Kidney (tissue), 14 donors: ENCODE results near the gene MLLT1. TPM values are rescaled to one million over a fixed set of nuclear protein-coding genes. Genes with fewer than 3 reads are reported as not detected.

Experiments
- DNase-seq, 5 donors: peaks; one replicate each; pipeline ENCODE4 v3.0.0-alpha.2; 2013 to 2020
- FAIRE-seq: peaks from 2 replicates; lab custom pipeline; 2012; peaks lifted over from hg19 to GRCh38; lab: Jason Lieb, UNC
- H3K27ac ChIP-seq, 2 donors: one replicate each; pipeline ENCODE4 v1.7.0; 2013; ENCODE audit warnings: low read depth in 2 of 2, low read length in 2 of 2, inconsistent platforms in 1 of 2
- H3K27me3 ChIP-seq: one replicate; pipeline ENCODE4 v1.7.1; 2013; ENCODE audit warnings: low read length, inconsistent platforms; ENCODE audit not compliant: control insufficient read depth, insufficient read depth
- H3K36me3 ChIP-seq, 3 donors: one replicate each; pipeline versions ENCODE4 v1.7.0 to v1.7.1; 2013; ENCODE audit warnings: low read length in 3 of 3, control low read depth in 1 of 3, inconsistent platforms in 1 of 3; ENCODE audit not compliant: insufficient read depth in 3 of 3, control insufficient read depth in 2 of 3
- H3K4me1 ChIP-seq, 3 donors: one replicate each; pipeline versions ENCODE4 v1.7.0 to v1.7.1; 2013; ENCODE audit warnings: low read length in 3 of 3, inconsistent platforms in 1 of 3, low read depth in 1 of 3; ENCODE audit not compliant: control insufficient read depth in 2 of 3, insufficient read depth in 2 of 3
- H3K4me3 ChIP-seq, 3 donors: one replicate each; pipeline versions ENCODE4 v1.7.0 to v1.8.1; 2013; ENCODE audit warnings: low read length in 3 of 3, control low read depth in 1 of 3, inconsistent platforms in 1 of 3
- H3K9ac ChIP-seq, 3 donors: one replicate each; pipeline versions ENCODE4 v1.7.0 to v1.7.1; 2013; ENCODE audit warnings: low read length in 3 of 3, control low read depth in 1 of 3, inconsistent platforms in 1 of 3
- H3K9me3 ChIP-seq, 3 donors: one replicate each; pipeline versions ENCODE4 v1.7.0 to v1.7.1; 2013; ENCODE audit warnings: low read length in 3 of 3, control low read depth in 1 of 3, inconsistent platforms in 1 of 3; ENCODE audit not compliant: control insufficient read depth in 2 of 3, insufficient read depth in 1 of 3
- CTCF ChIP-seq: IDR thresholded peaks from 3 replicates; pipeline ENCODE4 v1.5.1; 2012; ENCODE audit warnings: mild to moderate bottlenecking, moderate library complexity, borderline replicate concordance; ENCODE audit not compliant: insufficient read depth; ENCODE audit errors: extremely low read depth
- intact Hi-C: fragments of 100-400 bp; cut with DNase I; formaldehyde crosslinking; loops from one replicate; pipeline ENCODE4 v1.11.1; 2022
- polyA plus RNA-seq: library from polyadenylated mRNA; stranded (reverse); fragments of 350-450 nt; fragmentation: Illumina TruSeq; extraction: RNeasy Lipid Tissue Mini Kit (QIAGEN cat#74804); gene quantifications from one replicate; pipeline ENCODE4 v1.2.3, GENCODE V29; 2014; ENCODE audit warnings: low read depth, low replicate concordance; ENCODE audit not compliant: insufficient read depth
- total RNA-seq: library from RNA; stranded (reverse); fragmentation: NEBNext Ultra II Directional; extraction: Animal tissue kit (Norgen Biotek cat#: 25700); gene quantifications from one replicate; pipeline ENCODE4 v1.2.1, GENCODE V29; 2021
- donor health status: control.
- donor health status: control.
- donor health status: control.
- donor health status: control.
- donor health status: control.
- donor health status: DM: yes; HTN: yes; CAD: no.
- donor health status: Normal renal cell carcinoma (clear cell type).

Gene MLLT1
- total and polyA plus RNA-seq, 2 donors from 2014 or later = 32.0 to 53.2 TPM

- TF ChIP-seq CTCF = no peak
- intact Hi-C loops = no loop called here
- Histone ChIP-seq H3K27me3 (no peaks in the 10 kb centered on the region), H3K9me3 (no peaks in the 10 kb centered on the region), H3K36me3 (no peaks in the 10 kb centered on the region), H3K27ac (no peak overlapping the region), H3K4me3 (no peak overlapping the region), H3K4me1 (peaks cover 0 to 11% (median 3%) of the 10 kb centered on the region in 3 donors), H3K9ac (no peak overlapping the region)
- FAIRE-seq (no peak), DNase-seq (peak in 4 of 5 donors; percentile 5 to 55 (median 32))
Observed at GRCh38 chr19:6213696-6214641, 65.8 kb downstream of the MLLT1 start.

DNA sequence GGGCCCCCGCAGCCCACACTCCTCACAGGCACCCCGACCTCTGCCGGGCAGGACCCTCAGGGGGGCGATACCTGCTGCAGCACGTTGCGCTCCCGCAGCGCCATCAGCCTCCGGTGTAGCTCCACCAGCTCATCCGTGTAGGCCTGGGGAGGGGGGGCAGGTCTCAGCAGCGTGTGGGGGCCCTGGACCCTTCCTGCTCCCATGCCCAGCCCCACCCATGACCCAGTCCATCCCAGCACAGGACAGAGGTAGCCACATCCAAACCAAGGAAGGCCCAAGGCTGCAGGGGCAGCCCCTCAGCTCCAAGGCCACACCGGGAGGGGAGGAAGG lies 66.5 kb downstream of the MLLT1 start:
- Histone ChIP-seq H3K27me3 (no peaks in the 10 kb centered on the region), H3K9me3 (no peaks in the 10 kb centered on the region), H3K27ac (no peak overlapping the region), H3K4me3 (no peak overlapping the region), H3K9ac (no peak overlapping the region), H3K36me3 (no peaks in the 10 kb centered on the region), H3K4me1 (peaks cover 0 to 6% (median 2%) of the 10 kb centered on the region in 3 donors)
- TF ChIP-seq CTCF = no peak
- no peak for FAIRE-seq
- intact Hi-C loops = no loop called here
- DNase-seq = peak in 3 of 5 donors; percentile 0 to 54 (median 43)

GRCh38 chr19:6212403-6213265 lies 67.1 kb downstream of the MLLT1 start:
- Histone ChIP-seq H3K4me1 (peaks cover 0 to 6% (median 0%) of the 10 kb centered on the region in 3 donors), H3K36me3 (no peaks in the 10 kb centered on the region), H3K4me3 (no peak overlapping the region), H3K9ac (no peak overlapping the region), H3K27me3 (no peaks in the 10 kb centered on the region), H3K27ac (no peak overlapping the region), H3K9me3 (no peaks in the 10 kb centered on the region)
- TF ChIP-seq CTCF = no peak
- DNase-seq (peak in 2 of 5 donors; percentile 43 to 72), FAIRE-seq (no peak)
- intact Hi-C loops = no loop called here
